WTC11 (cell line): ENCODE data around the gene OR12D2. TPM values are rescaled to one million over a fixed set of nuclear protein-coding genes. Genes with fewer than 3 reads are reported as not detected.

Experiments used
- ATAC-seq: fragments of 200-7000 bp; cut with Tn5 transposase; 2 replicates; pipeline ENCODE4 v1.10.0; 2021; ENCODE audit warnings: mild to moderate bottlenecking, moderate library complexity
- CTCF ChIA-PET: fragments of 300-600 bp; sonication (Branson Sonifier 250); formaldehyde crosslinking; loops from one replicate; lab custom pipeline; 2021; ENCODE audit warnings: antibody characterized with exemption; lab: Charles Lee
- POLR2A ChIA-PET: fragments of 350-600 bp; sonication (Branson Sonifier 250); formaldehyde crosslinking; loops from one replicate; lab custom pipeline; 2021; ENCODE audit warnings: antibody characterized with exemption; lab: Charles Lee
- DNase-seq: peaks from one replicate; pipeline ENCODE4 v3.0.0; 2021; ENCODE audit warnings: low spot score
- H3K27ac Mint-ChIP-seq: 2 replicates; pipeline ENCODE4 v1.8.0; 2021; ENCODE audit warnings: mixed read lengths
- H3K27me3 Mint-ChIP-seq: 2 replicates; pipeline ENCODE4 v1.8.0; 2021; ENCODE audit warnings: low read depth, mild to moderate bottlenecking, moderate library complexity, mixed read lengths
- H3K36me3 Mint-ChIP-seq: 2 replicates; pipeline ENCODE4 v1.8.0; 2021; ENCODE audit warnings: mixed read lengths
- H3K4me1 Mint-ChIP-seq: 2 replicates; pipeline ENCODE4 v1.8.0; 2022; ENCODE audit warnings: mixed read lengths
- H3K4me3 Mint-ChIP-seq: 2 replicates; pipeline ENCODE4 v1.8.0; 2021; ENCODE audit warnings: mild to moderate bottlenecking, moderate library complexity, mixed read lengths
- H3K9me3 Mint-ChIP-seq: 2 replicates; pipeline ENCODE4 v1.8.0; 2021; ENCODE audit warnings: mixed read lengths
- CTCF ChIP-seq: fragments of 200-600 bp; IDR thresholded peaks from 2 replicates; pipeline ENCODE4 v1.8.0; 2022; ENCODE audit warnings: antibody characterized with exemption
- FOXK1 ChIP-seq: sonication (generic); formaldehyde crosslinking; IDR thresholded peaks from 2 replicates; pipeline ENCODE4 v1.8.0; 2022; ENCODE audit warnings: mild to moderate bottlenecking, moderate library complexity, missing genetic modification reagents
- FOXP1 ChIP-seq: sonication (generic); formaldehyde crosslinking; IDR thresholded peaks from 2 replicates; pipeline ENCODE4 v1.8.0; 2022; ENCODE audit warnings: missing genetic modification reagents, mild to moderate bottlenecking, moderate library complexity, borderline replicate concordance
- MXD4 ChIP-seq: fragments of 250-450 bp; sonication (Bioruptor Pico); IDR thresholded peaks from 2 replicates; pipeline ENCODE4 v1.8.0; 2021; ENCODE audit warnings: mild to moderate bottlenecking, moderate library complexity, borderline replicate concordance
- NR2C2 ChIP-seq: sonication (generic); formaldehyde crosslinking; IDR thresholded peaks from 2 replicates; pipeline ENCODE4 v1.8.0; 2022; ENCODE audit warnings: mild to moderate bottlenecking, missing genetic modification reagents
- NR3C1 ChIP-seq: sonication (generic); formaldehyde crosslinking; conservative IDR thresholded peaks from 2 replicates; pipeline ENCODE4 v1.8.1; 2023; ENCODE audit warnings: low read depth, mild to moderate bottlenecking, missing genetic modification reagents
- RELA ChIP-seq: sonication (generic); formaldehyde crosslinking; IDR thresholded peaks from 2 replicates; pipeline ENCODE4 v1.8.1; 2022; ENCODE audit warnings: missing genetic modification reagents, mild to moderate bottlenecking, borderline replicate concordance
- RORB ChIP-seq: fragments of 250-450 bp; sonication (Bioruptor Pico); IDR thresholded peaks from 2 replicates; pipeline ENCODE4 v1.9.0; 2021; ENCODE audit warnings: mild to moderate bottlenecking
- TCF7 ChIP-seq: sonication (generic); formaldehyde crosslinking; IDR thresholded peaks from 2 replicates; pipeline ENCODE4 v1.8.0; 2022; ENCODE audit warnings: mild to moderate bottlenecking, low read depth, missing genetic modification reagents, moderate library complexity
- TEAD1 ChIP-seq: sonication (generic); formaldehyde crosslinking; IDR thresholded peaks from 2 replicates; pipeline ENCODE4 v1.8.0; 2022; ENCODE audit warnings: mild to moderate bottlenecking, missing genetic modification reagents
- ZNF121 ChIP-seq: sonication (generic); formaldehyde crosslinking; IDR thresholded peaks from 2 replicates; pipeline ENCODE4 v1.8.0; 2023; ENCODE audit warnings: missing genetic modification reagents
- ZNF263 ChIP-seq: sonication (generic); formaldehyde crosslinking; IDR thresholded peaks from 2 replicates; pipeline ENCODE4 v1.8.1; 2022; ENCODE audit warnings: low read depth, mild to moderate bottlenecking, moderate library complexity, missing genetic modification reagents
- ZNF281 ChIP-seq: sonication (generic); formaldehyde crosslinking; IDR thresholded peaks from 2 replicates; pipeline ENCODE4 v1.8.0; 2023; ENCODE audit warnings: mild to moderate bottlenecking, missing genetic modification reagents
- ZNF317 ChIP-seq: sonication (generic); formaldehyde crosslinking; IDR thresholded peaks from 2 replicates; pipeline ENCODE4 v1.8.1; 2023; ENCODE audit warnings: low read depth, mild to moderate bottlenecking, moderate library complexity, missing genetic modification reagents, borderline replicate concordance
- total RNA-seq: library from RNA; stranded (reverse); gene quantifications from 3 replicates; pipeline ENCODE4 v1.2.3, GENCODE V29; 2021
- TF ChIP-seq, protein P1 (sequence below): sonication (generic); formaldehyde crosslinking; IDR thresholded peaks from 2 replicates; pipeline ENCODE4 v1.8.0; 2023; ENCODE audit warnings: missing genetic modification reagents, mild to moderate bottlenecking, borderline replicate concordance
- TF ChIP-seq, protein P2 (sequence below): sonication (generic); formaldehyde crosslinking; IDR thresholded peaks from 2 replicates; pipeline ENCODE4 v1.8.1; 2022; ENCODE audit warnings: mild to moderate bottlenecking, missing genetic modification reagents, moderate library complexity, borderline replicate concordance

OR12D2 gene
- total RNA-seq, 1 experiment from 2014 or later = not detected

DNA sequence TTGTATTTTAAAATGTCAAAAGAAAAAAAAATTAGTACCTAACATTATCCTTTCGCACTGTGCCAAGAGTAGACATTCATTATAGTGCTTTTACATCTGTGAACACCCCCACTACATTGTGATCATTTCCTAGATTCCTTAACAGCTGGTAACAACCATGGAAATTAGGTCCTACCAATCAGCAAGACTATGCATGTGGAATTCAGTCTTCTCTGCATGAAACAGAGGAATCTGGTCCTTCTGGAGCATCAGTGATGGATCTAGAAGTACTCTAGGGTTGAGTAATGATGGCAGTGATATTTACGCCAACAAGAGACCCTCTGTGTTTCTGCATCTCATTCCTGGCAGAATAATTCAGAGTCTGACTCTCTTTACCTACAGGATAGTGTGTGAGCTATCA is 28.7 kb downstream of the OR12D2 start:
- Mint-ChIP-seq H3K4me3 (no peak overlapping the region), H3K9me3 (peaks cover 13% of the 10 kb centered on the region), H3K36me3 (no peaks in the 10 kb centered on the region), H3K4me1 (peaks cover 13% of the 10 kb centered on the region)
- POLR2A ChIA-PET = interaction anchor here (0.6 kb wide), 1 partner anchor 591 kb away, joined by 7 read pairs; no protein-coding TSS in a partner anchor
- ATAC-seq = peak; percentile 76
- CTCF ChIA-PET = no interaction called here
- TF ChIP-seq ZNF121 (CRISPR knock-in tag) = no peak
- TF ChIP-seq, protein P1, sequence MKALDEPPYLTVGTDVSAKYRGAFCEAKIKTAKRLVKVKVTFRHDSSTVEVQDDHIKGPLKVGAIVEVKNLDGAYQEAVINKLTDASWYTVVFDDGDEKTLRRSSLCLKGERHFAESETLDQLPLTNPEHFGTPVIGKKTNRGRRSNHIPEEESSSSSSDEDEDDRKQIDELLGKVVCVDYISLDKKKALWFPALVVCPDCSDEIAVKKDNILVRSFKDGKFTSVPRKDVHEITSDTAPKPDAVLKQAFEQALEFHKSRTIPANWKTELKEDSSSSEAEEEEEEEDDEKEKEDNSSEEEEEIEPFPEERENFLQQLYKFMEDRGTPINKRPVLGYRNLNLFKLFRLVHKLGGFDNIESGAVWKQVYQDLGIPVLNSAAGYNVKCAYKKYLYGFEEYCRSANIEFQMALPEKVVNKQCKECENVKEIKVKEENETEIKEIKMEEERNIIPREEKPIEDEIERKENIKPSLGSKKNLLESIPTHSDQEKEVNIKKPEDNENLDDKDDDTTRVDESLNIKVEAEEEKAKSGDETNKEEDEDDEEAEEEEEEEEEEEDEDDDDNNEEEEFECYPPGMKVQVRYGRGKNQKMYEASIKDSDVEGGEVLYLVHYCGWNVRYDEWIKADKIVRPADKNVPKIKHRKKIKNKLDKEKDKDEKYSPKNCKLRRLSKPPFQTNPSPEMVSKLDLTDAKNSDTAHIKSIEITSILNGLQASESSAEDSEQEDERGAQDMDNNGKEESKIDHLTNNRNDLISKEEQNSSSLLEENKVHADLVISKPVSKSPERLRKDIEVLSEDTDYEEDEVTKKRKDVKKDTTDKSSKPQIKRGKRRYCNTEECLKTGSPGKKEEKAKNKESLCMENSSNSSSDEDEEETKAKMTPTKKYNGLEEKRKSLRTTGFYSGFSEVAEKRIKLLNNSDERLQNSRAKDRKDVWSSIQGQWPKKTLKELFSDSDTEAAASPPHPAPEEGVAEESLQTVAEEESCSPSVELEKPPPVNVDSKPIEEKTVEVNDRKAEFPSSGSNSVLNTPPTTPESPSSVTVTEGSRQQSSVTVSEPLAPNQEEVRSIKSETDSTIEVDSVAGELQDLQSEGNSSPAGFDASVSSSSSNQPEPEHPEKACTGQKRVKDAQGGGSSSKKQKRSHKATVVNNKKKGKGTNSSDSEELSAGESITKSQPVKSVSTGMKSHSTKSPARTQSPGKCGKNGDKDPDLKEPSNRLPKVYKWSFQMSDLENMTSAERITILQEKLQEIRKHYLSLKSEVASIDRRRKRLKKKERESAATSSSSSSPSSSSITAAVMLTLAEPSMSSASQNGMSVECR (CRISPR knock-in tag) = no peak
- TF ChIP-seq ZNF317 = no peak
- TF ChIP-seq FOXK1 (CRISPR knock-in tag) = no peak
- TF ChIP-seq CTCF = no peak
- no peak for TF ChIP-seq RELA (CRISPR knock-in tag)
- no peak for TF ChIP-seq ZNF263
- no peak for TF ChIP-seq RORB
- TF ChIP-seq, protein P2, sequence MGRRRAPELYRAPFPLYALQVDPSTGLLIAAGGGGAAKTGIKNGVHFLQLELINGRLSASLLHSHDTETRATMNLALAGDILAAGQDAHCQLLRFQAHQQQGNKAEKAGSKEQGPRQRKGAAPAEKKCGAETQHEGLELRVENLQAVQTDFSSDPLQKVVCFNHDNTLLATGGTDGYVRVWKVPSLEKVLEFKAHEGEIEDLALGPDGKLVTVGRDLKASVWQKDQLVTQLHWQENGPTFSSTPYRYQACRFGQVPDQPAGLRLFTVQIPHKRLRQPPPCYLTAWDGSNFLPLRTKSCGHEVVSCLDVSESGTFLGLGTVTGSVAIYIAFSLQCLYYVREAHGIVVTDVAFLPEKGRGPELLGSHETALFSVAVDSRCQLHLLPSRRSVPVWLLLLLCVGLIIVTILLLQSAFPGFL = no peak
- TF ChIP-seq, all 79 proteins: peak for 0
- no peaks in the 10 kb centered on the region for H3K27me3 Mint-ChIP-seq
- no peak for DNase-seq
- no peak overlapping the region for H3K27ac Mint-ChIP-seq

DNA sequence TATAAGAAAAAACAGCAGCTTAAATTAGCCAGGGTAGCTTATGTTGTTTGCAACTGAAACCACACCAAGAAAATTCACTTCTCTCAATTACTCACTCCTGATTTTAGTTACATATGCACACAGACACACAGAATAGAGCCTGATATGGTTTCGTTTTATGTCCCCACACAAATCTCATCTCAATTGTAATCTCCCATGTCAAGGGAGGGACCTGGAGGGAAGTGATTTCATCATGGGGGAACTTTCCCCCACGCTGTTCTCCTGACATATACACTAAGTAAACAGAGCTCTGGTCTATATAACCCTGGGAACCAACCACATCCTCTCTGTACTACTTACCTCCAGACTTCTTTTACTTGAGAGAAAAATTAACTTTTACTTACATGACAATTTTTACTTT is 29.1 kb downstream of the OR12D2 start:
- Mint-ChIP-seq H3K4me3 (no peak overlapping the region), H3K27me3 (no peaks in the 10 kb centered on the region), H3K9me3 (peaks cover 13% of the 10 kb centered on the region), H3K36me3 (no peaks in the 10 kb centered on the region), H3K27ac (no peak overlapping the region), H3K4me1 (peaks cover 13% of the 10 kb centered on the region)
- DNase-seq (no peak), ATAC-seq (no peak)
- ChIA-PET CTCF (interaction anchor here (1.2 kb wide), 1 partner anchor 165 kb away, joined by 3 read pairs; no protein-coding TSS in a partner anchor), POLR2A (no interaction called here)
- TF ChIP-seq TEAD1 (CRISPR knock-in tag) = no peak
- no peak for TF ChIP-seq TCF7
- no peak for TF ChIP-seq MXD4 (CRISPR knock-in tag)
- no peak for TF ChIP-seq FOXP1 (CRISPR knock-in tag)
- no peak for TF ChIP-seq ZNF281 (CRISPR knock-in tag)
- no peak for TF ChIP-seq NR2C2 (CRISPR knock-in tag)
- no peak for TF ChIP-seq NR3C1
